ENCODE results near the gene PIM1. TPM values are rescaled to one million over a fixed set of nuclear protein-coding genes. Genes with fewer than 3 reads are reported as not detected.

The PIM1 gene
- total RNA-seq, 1 donor from 2014 or later: 28.9 TPM

GRCh38 chr6:37134396-37135191 is 35.4 kb upstream of the PIM1 start:
- TF ChIP-seq CTCF (IDR thresholded peaks at IDR 0.05; ENCODE audit: borderline replicate concordance): no peak
- no peak for DNase-seq
- intact Hi-C loops (cut with micrococcal nuclease): no loop called here
- H3K4me3 ChIP-seq: no peak overlapping the region
- peak overlapping the region; percentile 44 for H3K27ac ChIP-seq (replicated peaks)
- no peaks in the 10 kb centered on the region for H3K36me3 ChIP-seq
- H3K9me3 ChIP-seq (replicated peaks): no peaks in the 10 kb centered on the region
- no peaks in the 10 kb centered on the region for H3K27me3 ChIP-seq (ENCODE audit: low read depth)
- peaks cover 57% of the 10 kb centered on the region for H3K4me1 ChIP-seq

- no peaks in the 10 kb centered on the region for H3K36me3 ChIP-seq
- H3K27me3 ChIP-seq (ENCODE audit: low read depth): no peaks in the 10 kb centered on the region
- H3K9me3 ChIP-seq (replicated peaks): no peaks in the 10 kb centered on the region
- H3K4me1 ChIP-seq: peaks cover 43% of the 10 kb centered on the region
- TF ChIP-seq CTCF (IDR thresholded peaks at IDR 0.05; ENCODE audit: borderline replicate concordance): no peak
- no peak for DNase-seq
- intact Hi-C loops (cut with micrococcal nuclease): no loop called here
- H3K4me3 ChIP-seq: no peak overlapping the region
- no peak overlapping the region for H3K27ac ChIP-seq (replicated peaks)
Measured at GRCh38 chr6:37135835-37136694, 33.9 kb upstream of the PIM1 start.

GRCh38 chr6:37136821-37137200 is 33.1 kb upstream of the PIM1 start:
- H3K9me3 ChIP-seq (replicated peaks): no peaks in the 10 kb centered on the region
- H3K4me3 ChIP-seq: no peak overlapping the region
- no peak for TF ChIP-seq CTCF (IDR thresholded peaks at IDR 0.05; ENCODE audit: borderline replicate concordance)
- no peaks in the 10 kb centered on the region for H3K36me3 ChIP-seq
- no peak for DNase-seq
- intact Hi-C loops (cut with micrococcal nuclease): no loop called here
- H3K4me1 ChIP-seq: peaks cover 37% of the 10 kb centered on the region
- H3K27me3 ChIP-seq (ENCODE audit: low read depth): no peaks in the 10 kb centered on the region
- peak overlapping the region; percentile 14 for H3K27ac ChIP-seq (replicated peaks)

- H3K4me1 ChIP-seq: peaks cover 31% of the 10 kb centered on the region
- DNase-seq: no peak
- intact Hi-C loops (cut with micrococcal nuclease): no loop called here
Measured at GRCh38 chr6:37137201-37138090, 32.5 kb upstream of the PIM1 start.

More at GRCh38 chr6:37137201-37138090, 32.5 kb upstream of the PIM1 start:
- Histone ChIP-seq H3K27ac (replicated peaks) (peak overlapping the region; percentile 14), H3K4me3 (no peak overlapping the region), H3K27me3 (ENCODE audit: low read depth) (no peaks in the 10 kb centered on the region), H3K9me3 (replicated peaks) (no peaks in the 10 kb centered on the region), H3K36me3 (no peaks in the 10 kb centered on the region)
- TF ChIP-seq CTCF (IDR thresholded peaks at IDR 0.05; ENCODE audit: borderline replicate concordance): no peak
